Activated CD8-positive, alpha-beta memory T cell treated with anti-CD3 and anti-CD28 coated beads, Interleukin-2, amount 50 U/mL, for 48 hours (primary cell): ENCODE results near the gene LAMA2.
"Not testable (repeated sequence)": the region's sequence is repeated elsewhere in the genome, so short reads cannot be mapped to it uniquely, and the experiment has no call there.

Experiments
- DNase-seq: peaks from one replicate; pipeline ENCODE4 v3.0.0-alpha.2; 2020

LAMA2 gene

GRCh38 chr6:129134535-129134934, 251.6 kb downstream of the LAMA2 start:
- DNase-seq = no peak

- DNase-seq = no peak
Measured at GRCh38 chr6:129135451-129135850, 252.5 kb downstream of the LAMA2 start.

GRCh38 chr6:129136751-129137150, 253.8 kb downstream of the LAMA2 start:
- DNase-seq = no peak

GRCh38 chr6:129138739-129139405, 255.9 kb downstream of the LAMA2 start:
- DNase-seq = no peak

- no peak for DNase-seq
Measured at GRCh38 chr6:129140526-129140925, 257.6 kb downstream of the LAMA2 start.

GRCh38 chr6:129141499-129141898, 258.6 kb downstream of the LAMA2 start:
- DNase-seq = no peak

- no peak for DNase-seq
Measured at GRCh38 chr6:129146902-129147301, 264.0 kb downstream of the LAMA2 start.

- DNase-seq = no peak
Measured at GRCh38 chr6:129150507-129150906, 267.6 kb downstream of the LAMA2 start.

GRCh38 chr6:129153257-129153656, 270.3 kb downstream of the LAMA2 start:
- no peak for DNase-seq

GRCh38 chr6:129159242-129159641, 276.3 kb downstream of the LAMA2 start:
- not testable (repeated sequence) for DNase-seq

GRCh38 chr6:129162605-129163004, 279.7 kb downstream of the LAMA2 start:
- DNase-seq = no peak

GRCh38 chr6:129163551-129163950, 280.6 kb downstream of the LAMA2 start:
- no peak for DNase-seq

- DNase-seq = no peak
Measured at GRCh38 chr6:129164032-129164431, 281.1 kb downstream of the LAMA2 start.

- DNase-seq = not testable (repeated sequence)
Measured at GRCh38 chr6:129172279-129172995, 289.5 kb downstream of the LAMA2 start.

- DNase-seq = no peak
Measured at GRCh38 chr6:129175066-129175465, 292.1 kb downstream of the LAMA2 start.

GRCh38 chr6:129177801-129178200, 294.9 kb downstream of the LAMA2 start:
- no peak for DNase-seq

- DNase-seq = no peak
Measured at GRCh38 chr6:129179283-129179682, 296.3 kb downstream of the LAMA2 start.

- DNase-seq = no peak
Measured at GRCh38 chr6:129181001-129181400, 298.1 kb downstream of the LAMA2 start.

GRCh38 chr6:129183187-129183591, 300.3 kb downstream of the LAMA2 start:
- no peak for DNase-seq

GRCh38 chr6:129183681-129184301, 300.9 kb downstream of the LAMA2 start:
- DNase-seq = no peak

- no peak for DNase-seq
Measured at GRCh38 chr6:129184324-129184723, 301.4 kb downstream of the LAMA2 start.

GRCh38 chr6:129184808-129185366, 301.9 kb downstream of the LAMA2 start:
- no peak for DNase-seq

- no peak for DNase-seq
Measured at GRCh38 chr6:129186988-129187387, 304.1 kb downstream of the LAMA2 start.

- DNase-seq = no peak
Measured at GRCh38 chr6:129188306-129188705, 305.4 kb downstream of the LAMA2 start.
